Thymus (tissue), 11 donors: Measurements from ENCODE around the gene TBC1D8. TPM values are rescaled to one million over a fixed set of nuclear protein-coding genes. Genes with fewer than 3 reads are reported as not detected.

ENCODE experiments used
- DNase-seq, 9 donors: peaks; one replicate each; pipeline ENCODE4 v3.0.0-alpha.2; 2013; ENCODE audit warnings: low spot score in 9 of 9, low read depth in 6 of 9, missing footprints in 1 of 9
- H3K27ac ChIP-seq, 2 donors: one replicate each; pipeline ENCODE4 v1.5.1; 2013; ENCODE audit warnings: control low read depth in 1 of 2, low read depth in 1 of 2, low read length in 1 of 2, mild to moderate bottlenecking in 1 of 2, moderate library complexity in 1 of 2
- H3K27me3 ChIP-seq, 2 donors: one replicate each; pipeline ENCODE4 v1.5.1; 2013; ENCODE audit warnings: low read length in 1 of 2; ENCODE audit not compliant: control insufficient read depth in 2 of 2, insufficient read depth in 1 of 2
- H3K36me3 ChIP-seq, 2 donors: one replicate each; pipeline ENCODE4 v1.5.1; 2013; ENCODE audit warnings: low read length in 1 of 2, mild to moderate bottlenecking in 1 of 2, moderate library complexity in 1 of 2; ENCODE audit not compliant: control insufficient read depth in 2 of 2, insufficient read depth in 2 of 2
- H3K4me1 ChIP-seq, 2 donors: one replicate each; pipeline ENCODE4 v1.5.1; 2013; ENCODE audit warnings: low read length in 2 of 2; ENCODE audit not compliant: control insufficient read depth in 2 of 2, insufficient read depth in 2 of 2
- H3K4me3 ChIP-seq, 2 donors: one replicate each; pipeline ENCODE4 v1.5.1; 2013; ENCODE audit warnings: low read length in 2 of 2, control low read depth in 1 of 2, mild to moderate bottlenecking in 1 of 2
- H3K9me3 ChIP-seq, 2 donors: one replicate each; pipeline ENCODE4 v1.5.1; 2013; ENCODE audit warnings: low read length in 1 of 2, mild to moderate bottlenecking in 1 of 2; ENCODE audit not compliant: control insufficient read depth in 2 of 2, insufficient read depth in 1 of 2
- WGBS: extraction: QIAGEN DNeasy Blood & Tissue Kit; methylation state at CpG from one replicate; pipeline ENCODE4 v1.1.7; 2013; 5-methylcytosine and 5-hydroxymethylcytosine counted together
- polyA plus RNA-seq: library from polyadenylated mRNA; stranded (reverse); fragments of 200-250 nt; gene quantifications from one replicate; pipeline ENCODE4 v1.2.3, GENCODE V29; 2013
- total RNA-seq: library from RNA; stranded (reverse); fragments of 120-200 nt; gene quantifications from one replicate; pipeline ENCODE4 v1.2.4, GENCODE V29; 2013
- donor health status: healthy.

Gene TBC1D8
- total and polyA plus RNA-seq, 2 donors, result 7.7 to 16.5 TPM

DNA sequence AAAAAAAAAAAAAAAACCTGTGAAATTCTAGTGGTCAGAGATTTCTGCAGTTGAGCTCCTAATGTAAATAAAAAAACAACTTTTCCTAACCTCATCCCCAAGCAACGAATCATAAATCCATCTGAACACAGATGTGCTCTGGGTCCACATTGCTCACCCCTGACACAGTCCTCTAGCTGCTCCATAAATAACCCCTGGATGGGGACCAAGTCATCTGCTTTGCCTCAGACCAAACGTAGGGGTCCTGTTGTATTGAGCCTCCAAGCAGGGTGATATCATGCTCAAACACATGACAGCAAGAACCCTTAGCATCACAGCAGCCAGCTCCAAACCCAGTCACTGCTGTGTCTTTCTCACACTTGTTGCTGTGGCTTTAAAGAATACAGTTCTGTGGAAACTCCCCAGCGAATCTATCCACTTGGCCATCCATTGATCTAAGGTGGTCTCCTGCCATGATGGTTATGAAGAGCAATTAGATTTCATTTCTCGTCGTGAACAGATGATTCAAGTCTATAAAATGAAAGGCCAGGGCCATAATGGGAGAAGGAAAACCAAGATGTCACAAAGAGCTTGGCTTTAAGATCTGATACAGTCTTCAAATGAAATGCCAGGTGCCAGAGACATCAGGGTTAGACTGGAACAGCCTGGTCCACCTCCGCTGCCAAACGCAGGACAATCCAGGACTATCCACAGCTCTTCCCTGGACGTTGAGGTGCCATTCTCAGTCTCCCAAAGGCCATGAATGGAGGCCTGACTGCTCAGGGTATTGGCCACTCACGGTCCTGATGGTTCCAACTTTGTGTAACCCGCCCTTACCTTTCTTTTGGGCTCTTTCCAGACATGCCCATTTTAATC lies 39.0 kb downstream of the TBC1D8 start:
- no peaks in the 10 kb centered on the region for H3K9me3 ChIP-seq
- no peaks in the 10 kb centered on the region for H3K36me3 ChIP-seq
- no peak for DNase-seq
- no peak overlapping the region for H3K4me3 ChIP-seq
- 94% methylated on average over 10 of the region's 10 CpGs for WGBS
- H3K4me1 ChIP-seq, result peaks cover 0 to 14% of the 10 kb centered on the region in 2 donors
- no peaks in the 10 kb centered on the region for H3K27me3 ChIP-seq
- H3K27ac ChIP-seq, result peak overlapping the region; percentile 29 to 36

DNA sequence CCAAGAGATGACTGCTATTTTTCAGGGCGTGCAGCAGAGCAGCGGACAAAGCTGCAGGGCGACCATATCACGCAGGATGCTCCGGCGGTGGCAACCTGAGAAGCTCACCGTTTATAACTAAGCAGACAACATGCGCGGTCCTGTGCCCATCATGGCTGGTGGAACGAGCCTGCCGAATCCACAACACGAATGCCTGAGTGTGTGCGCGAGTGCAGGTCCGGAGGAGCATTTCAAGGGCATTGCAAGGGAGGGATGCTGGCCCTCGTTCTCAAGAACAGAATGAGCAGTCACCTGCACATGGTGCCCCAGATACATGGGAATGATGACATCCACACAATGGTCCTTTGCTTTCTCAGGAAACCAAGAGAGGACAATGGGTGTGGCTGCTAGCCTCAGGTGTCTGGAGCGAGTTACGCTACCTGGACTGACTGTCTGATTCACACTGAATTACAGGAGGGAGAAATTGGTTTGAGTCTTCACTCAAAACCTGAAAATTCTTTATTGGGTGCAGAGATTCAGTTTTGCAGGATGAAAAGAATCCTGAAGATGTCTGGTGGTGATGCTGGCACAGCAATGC lies 39.8 kb downstream of the TBC1D8 start:
- 97% methylated on average over 18 of the region's 18 CpGs for WGBS
- no peak for DNase-seq
- H3K4me3 ChIP-seq, result no peak overlapping the region
- H3K9me3 ChIP-seq, result no peaks in the 10 kb centered on the region
- no peaks in the 10 kb centered on the region for H3K27me3 ChIP-seq
- no peaks in the 10 kb centered on the region for H3K36me3 ChIP-seq
- no peak overlapping the region for H3K27ac ChIP-seq
- H3K4me1 ChIP-seq, result peaks cover 0 to 14% of the 10 kb centered on the region in 2 donors

DNA sequence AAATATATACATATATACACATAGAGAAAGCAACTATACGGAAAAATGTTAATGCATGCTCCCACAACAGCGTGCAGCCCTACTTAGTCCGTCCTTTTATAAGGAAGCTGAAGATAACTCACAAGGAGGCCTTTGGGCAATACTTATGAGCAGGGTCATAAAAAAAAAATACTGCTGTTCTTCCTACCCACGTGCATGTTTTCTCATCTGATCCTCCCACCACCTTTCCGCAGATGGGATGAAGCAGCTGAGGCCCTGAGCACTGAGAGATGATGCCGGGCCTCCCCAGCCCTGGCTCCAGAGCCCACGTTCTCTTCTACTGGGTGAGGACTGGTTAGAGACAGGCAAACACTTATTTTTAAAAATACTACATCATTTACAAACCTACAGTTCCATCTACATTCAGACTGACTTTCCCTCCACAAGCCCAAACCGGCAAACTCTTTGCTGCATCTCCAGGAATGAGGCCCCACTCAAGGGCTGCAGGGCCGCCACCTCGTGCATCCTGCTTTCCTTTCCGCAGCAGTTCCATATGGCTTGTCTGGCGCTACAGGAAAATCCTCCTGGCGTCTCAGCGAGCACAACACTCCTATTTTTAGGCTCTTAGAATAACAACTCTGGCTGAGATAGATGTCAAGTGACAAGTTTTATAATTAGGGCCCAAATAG lies 41.6 kb downstream of the TBC1D8 start:
- H3K4me1 ChIP-seq, result peaks cover 0 to 11% of the 10 kb centered on the region in 2 donors

GRCh38 chr2:101108357-101108756 lies 42.8 kb downstream of the TBC1D8 start:
- Histone ChIP-seq H3K36me3 (no peaks in the 10 kb centered on the region), H3K4me1 (peaks cover 0 to 6% of the 10 kb centered on the region in 2 donors), H3K9me3 (no peaks in the 10 kb centered on the region), H3K27me3 (no peaks in the 10 kb centered on the region), H3K4me3 (no peak overlapping the region), H3K27ac (no peak overlapping the region)
- DNase-seq, result no peak
- WGBS, result 98% methylated on average over 8 of the region's 8 CpGs

More for the DNA sequence above, 41.6 kb downstream of the TBC1D8 start:
- DNase-seq, result no peak
- Histone ChIP-seq H3K9me3 (no peaks in the 10 kb centered on the region), H3K27ac (no peak overlapping the region), H3K4me3 (no peak overlapping the region), H3K27me3 (no peaks in the 10 kb centered on the region), H3K36me3 (no peaks in the 10 kb centered on the region)
- 94% methylated on average over 14 of the region's 14 CpGs for WGBS

DNA sequence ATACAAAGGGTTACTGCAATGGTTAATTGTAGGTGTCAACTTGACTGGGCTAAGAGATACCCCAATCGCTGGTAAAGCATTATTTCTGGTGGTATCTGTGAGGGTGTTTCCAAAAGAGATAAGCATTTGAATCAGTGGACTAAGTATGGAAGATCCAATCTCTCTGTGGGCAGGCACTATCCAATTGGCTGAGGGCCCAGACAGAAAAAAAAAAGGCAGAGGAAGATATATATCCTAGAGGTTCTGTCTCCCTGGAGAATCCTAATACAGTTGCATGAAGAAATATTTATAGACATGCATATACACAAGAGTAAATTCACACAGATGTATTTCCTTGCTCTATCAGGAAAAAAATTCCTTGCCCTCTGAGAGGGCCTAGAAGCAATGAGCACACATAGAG lies 43.9 kb downstream of the TBC1D8 start:
- no peaks in the 10 kb centered on the region for H3K36me3 ChIP-seq
- no peak overlapping the region for H3K4me3 ChIP-seq
- H3K9me3 ChIP-seq, result peaks cover 0 to 5% of the 10 kb centered on the region in 2 donors
- H3K4me1 ChIP-seq, result peaks cover 0 to 2% of the 10 kb centered on the region in 2 donors
- no peak overlapping the region for H3K27ac ChIP-seq
- no peak for DNase-seq
- WGBS, result 97% methylated on average over 1 of the region's 1 CpG
- no peaks in the 10 kb centered on the region for H3K27me3 ChIP-seq

GRCh38 chr2:101106453-101107181 lies 44.6 kb downstream of the TBC1D8 start:
- Histone ChIP-seq H3K9me3 (peaks cover 0 to 8% of the 10 kb centered on the region in 2 donors), H3K4me3 (no peak overlapping the region), H3K4me1 (peaks cover 0 to 2% of the 10 kb centered on the region in 2 donors), H3K27me3 (no peaks in the 10 kb centered on the region), H3K27ac (no peak overlapping the region), H3K36me3 (no peaks in the 10 kb centered on the region)
- DNase-seq, result no peak
- WGBS, result 92% methylated on average over 12 of the region's 12 CpGs

- WGBS, result 99% methylated on average over 4 of the region's 4 CpGs
- no peak for DNase-seq
These were observed 45.5 kb downstream of the TBC1D8 start for GRCh38 chr2:101105654-101106053.

GRCh38 chr2:101097638-101098037 lies 53.5 kb downstream of the TBC1D8 start:
- no peak overlapping the region for H3K27ac ChIP-seq
- H3K4me1 ChIP-seq, result no peaks in the 10 kb centered on the region
- H3K27me3 ChIP-seq, result no peaks in the 10 kb centered on the region
- no peak for DNase-seq
- no peaks in the 10 kb centered on the region for H3K36me3 ChIP-seq
- H3K4me3 ChIP-seq, result no peak overlapping the region
- H3K9me3 ChIP-seq, result peaks cover 0 to 5% of the 10 kb centered on the region in 2 donors

More at GRCh38 chr2:101105654-101106053, 45.5 kb downstream of the TBC1D8 start:
- H3K4me1 ChIP-seq, result peaks cover 0 to 2% of the 10 kb centered on the region in 2 donors
- H3K36me3 ChIP-seq, result no peaks in the 10 kb centered on the region
- H3K27me3 ChIP-seq, result no peaks in the 10 kb centered on the region
- no peak overlapping the region for H3K27ac ChIP-seq
- peaks cover 0 to 8% of the 10 kb centered on the region in 2 donors for H3K9me3 ChIP-seq
- H3K4me3 ChIP-seq, result no peak overlapping the region
